Frontal cortex (tissue), 4 donors: ENCODE measurements around the gene NKAP. TPM values are rescaled to one million over a fixed set of nuclear protein-coding genes. Genes with fewer than 3 reads are reported as not detected.
"Not testable (repeated sequence)": the region's sequence is repeated elsewhere in the genome, so short reads cannot be mapped to it uniquely, and the experiment has no call there.

Source experiments
- DNase-seq, 2 donors: peaks; one replicate each; pipeline ENCODE4 v3.0.0; 2012; ENCODE audit warnings: low spot score in 2 of 2
- FAIRE-seq: peaks from 2 replicates; lab custom pipeline; 2012; peaks lifted over from hg19 to GRCh38; lab: Jason Lieb, UNC
- total RNA-seq: library from RNA; depleted of rRNA; stranded (reverse); fragments of >200 nt; gene quantifications from one replicate; pipeline ENCODE4 v1.2.3, GENCODE V29; 2014
- donor health status: control.
- donor health status: control.
- donor health status: control.

NKAP gene
- total RNA-seq, 1 donor from 2014 or later, result 8.6 TPM

- DNase-seq (no peak), FAIRE-seq (no peak)
Measured at GRCh38 chrX:119942173-119942819, 1.3 kb downstream of the NKAP start.

- FAIRE-seq (no peak), DNase-seq (no peak)
Measured at GRCh38 chrX:119941336-119941735, 2.2 kb downstream of the NKAP start.

GRCh38 chrX:119935215-119935874, 8.2 kb downstream of the NKAP start:
- FAIRE-seq, result no peak

GRCh38 chrX:119922391-119922790, 21.2 kb downstream of the NKAP start:
- not testable (repeated sequence) for FAIRE-seq, DNase-seq

More at GRCh38 chrX:119935215-119935874, 8.2 kb downstream of the NKAP start:
- DNase-seq, result no peak

- no peak for FAIRE-seq
Measured at GRCh38 chrX:119919835-119920585, 23.5 kb downstream of the NKAP start.

GRCh38 chrX:119917877-119918276, 25.7 kb downstream of the NKAP start:
- DNase-seq (no peak), FAIRE-seq (no peak)

More at GRCh38 chrX:119919835-119920585, 23.5 kb downstream of the NKAP start:
- no peak for DNase-seq

- no peak for FAIRE-seq
- no peak for DNase-seq
Measured at GRCh38 chrX:119916310-119916709, 27.2 kb downstream of the NKAP start.

GRCh38 chrX:119900976-119901375, 42.6 kb downstream of the NKAP start:
- DNase-seq, result no peak
- FAIRE-seq, result no peak

GRCh38 chrX:119899125-119899524, 44.4 kb downstream of the NKAP start:
- DNase-seq, result no peak
- no peak for FAIRE-seq

- FAIRE-seq, result no peak
- no peak for DNase-seq
Measured at GRCh38 chrX:119895843-119896326, 47.7 kb downstream of the NKAP start, which contains the start of gene AKAP14. Gene AKAP14 (plus strand): TSS chrX:119895893. CDS start chrX:119903224, 7,331 bp downstream.

GRCh38 chrX:119891961-119892692, 51.4 kb downstream of the NKAP start:
- FAIRE-seq, DNase-seq: not testable (repeated sequence)

GRCh38 chrX:119890626-119891025, 52.9 kb downstream of the NKAP start:
- not testable (repeated sequence) for DNase-seq, FAIRE-seq

GRCh38 chrX:119887721-119888425, 55.7 kb downstream of the NKAP start:
- DNase-seq, result peak in 1 of 2 donors; percentile 28
- no peak for FAIRE-seq

- FAIRE-seq (no peak), DNase-seq (no peak)
Measured at GRCh38 chrX:119885554-119886428, 57.8 kb downstream of the NKAP start.

GRCh38 chrX:119880552-119881437, 62.8 kb downstream of the NKAP start:
- DNase-seq, result no peak

GRCh38 chrX:119880076-119880475, 63.5 kb downstream of the NKAP start:
- no peak for FAIRE-seq
- no peak for DNase-seq

More at GRCh38 chrX:119880552-119881437, 62.8 kb downstream of the NKAP start:
- no peak for FAIRE-seq

GRCh38 chrX:119878740-119879139, 64.8 kb downstream of the NKAP start:
- FAIRE-seq (no peak), DNase-seq (no peak)
